Thymus (tissue), 11 donors: Measurements from ENCODE around the gene PKD1. TPM values are rescaled to one million over a fixed set of nuclear protein-coding genes. Genes with fewer than 3 reads are reported as not detected.
"Not testable (repeated sequence)": the region's sequence is repeated elsewhere in the genome, so short reads cannot be mapped to it uniquely, and the experiment has no call there.

ENCODE experiments used
- DNase-seq, 9 donors: peaks; one replicate each; pipeline ENCODE4 v3.0.0-alpha.2; 2013; ENCODE audit warnings: low spot score in 9 of 9, low read depth in 6 of 9, missing footprints in 1 of 9
- H3K27ac ChIP-seq, 2 donors: one replicate each; pipeline ENCODE4 v1.5.1; 2013; ENCODE audit warnings: control low read depth in 1 of 2, low read depth in 1 of 2, low read length in 1 of 2, mild to moderate bottlenecking in 1 of 2, moderate library complexity in 1 of 2
- H3K27me3 ChIP-seq, 2 donors: one replicate each; pipeline ENCODE4 v1.5.1; 2013; ENCODE audit warnings: low read length in 1 of 2; ENCODE audit not compliant: control insufficient read depth in 2 of 2, insufficient read depth in 1 of 2
- H3K36me3 ChIP-seq, 2 donors: one replicate each; pipeline ENCODE4 v1.5.1; 2013; ENCODE audit warnings: low read length in 1 of 2, mild to moderate bottlenecking in 1 of 2, moderate library complexity in 1 of 2; ENCODE audit not compliant: control insufficient read depth in 2 of 2, insufficient read depth in 2 of 2
- H3K4me1 ChIP-seq, 2 donors: one replicate each; pipeline ENCODE4 v1.5.1; 2013; ENCODE audit warnings: low read length in 2 of 2; ENCODE audit not compliant: control insufficient read depth in 2 of 2, insufficient read depth in 2 of 2
- H3K4me3 ChIP-seq, 2 donors: one replicate each; pipeline ENCODE4 v1.5.1; 2013; ENCODE audit warnings: low read length in 2 of 2, control low read depth in 1 of 2, mild to moderate bottlenecking in 1 of 2
- H3K9me3 ChIP-seq, 2 donors: one replicate each; pipeline ENCODE4 v1.5.1; 2013; ENCODE audit warnings: low read length in 1 of 2, mild to moderate bottlenecking in 1 of 2; ENCODE audit not compliant: control insufficient read depth in 2 of 2, insufficient read depth in 1 of 2
- WGBS: extraction: QIAGEN DNeasy Blood & Tissue Kit; methylation state at CpG from one replicate; pipeline ENCODE4 v1.1.7; 2013; 5-methylcytosine and 5-hydroxymethylcytosine counted together
- polyA plus RNA-seq: library from polyadenylated mRNA; stranded (reverse); fragments of 200-250 nt; gene quantifications from one replicate; pipeline ENCODE4 v1.2.3, GENCODE V29; 2013
- total RNA-seq: library from RNA; stranded (reverse); fragments of 120-200 nt; gene quantifications from one replicate; pipeline ENCODE4 v1.2.4, GENCODE V29; 2013
- donor health status: healthy.

Gene PKD1
- total and polyA plus RNA-seq, 2 donors, result 13.4 to 35.3 TPM

- peaks cover 40 to 58% of the 10 kb centered on the region in 2 donors for H3K36me3 ChIP-seq
- WGBS, result 100% methylated on average over 14 of the region's 14 CpGs
- not testable (repeated sequence) for H3K27ac ChIP-seq, H3K27me3 ChIP-seq, H3K9me3 ChIP-seq, H3K4me3 ChIP-seq, H3K4me1 ChIP-seq, DNase-seq
Measured at GRCh38 chr16:2097689-2098088, 38.0 kb downstream of the PKD1 start.

- Histone ChIP-seq H3K4me1 (no peaks in the 10 kb centered on the region), H3K36me3 (peaks cover 42 to 58% of the 10 kb centered on the region in 2 donors), H3K4me3 (no peak overlapping the region), H3K27ac (no peak overlapping the region), H3K27me3 (no peaks in the 10 kb centered on the region), H3K9me3 (no peaks in the 10 kb centered on the region)
- DNase-seq, result no peak
- WGBS, result 96% methylated on average over 25 of the region's 25 CpGs
Measured at GRCh38 chr16:2096853-2097595, 38.7 kb downstream of the PKD1 start.

GRCh38 chr16:2095918-2096582, 39.6 kb downstream of the PKD1 start:
- DNase-seq, result no peak
- H3K4me3 ChIP-seq, result no peak overlapping the region
- no peaks in the 10 kb centered on the region for H3K27me3 ChIP-seq
- WGBS, result 97% methylated on average over 23 of the region's 23 CpGs
- H3K36me3 ChIP-seq, result peaks cover 44 to 65% of the 10 kb centered on the region in 2 donors
- no peak overlapping the region for H3K27ac ChIP-seq
- no peaks in the 10 kb centered on the region for H3K9me3 ChIP-seq
- peaks cover 0 to 5% of the 10 kb centered on the region in 2 donors for H3K4me1 ChIP-seq

- no peak overlapping the region for H3K4me3 ChIP-seq
- H3K27ac ChIP-seq, result no peak overlapping the region
- H3K4me1 ChIP-seq, result peaks cover 0 to 5% of the 10 kb centered on the region in 2 donors
- no peaks in the 10 kb centered on the region for H3K9me3 ChIP-seq
- peaks cover 47 to 70% of the 10 kb centered on the region in 2 donors for H3K36me3 ChIP-seq
- WGBS, result 98% methylated on average over 26 of the region's 26 CpGs
- no peaks in the 10 kb centered on the region for H3K27me3 ChIP-seq
- DNase-seq, result no peak
Measured at GRCh38 chr16:2095315-2095853, 40.3 kb downstream of the PKD1 start.

- peaks cover 57 to 71% of the 10 kb centered on the region in 2 donors for H3K36me3 ChIP-seq
- no peak overlapping the region for H3K4me3 ChIP-seq
- no peak for DNase-seq
- peaks cover 0 to 5% of the 10 kb centered on the region in 2 donors for H3K4me1 ChIP-seq
- H3K27ac ChIP-seq, result no peak overlapping the region
- WGBS, result 98% methylated on average over 15 of the region's 15 CpGs
- no peaks in the 10 kb centered on the region for H3K9me3 ChIP-seq
- H3K27me3 ChIP-seq, result no peaks in the 10 kb centered on the region
Measured at GRCh38 chr16:2093793-2094192, 41.9 kb downstream of the PKD1 start.

- H3K27me3 ChIP-seq, result no peaks in the 10 kb centered on the region
- no peak overlapping the region for H3K4me3 ChIP-seq
- 98% methylated on average over 13 of the region's 13 CpGs for WGBS
- no peaks in the 10 kb centered on the region for H3K9me3 ChIP-seq
- no peak overlapping the region for H3K27ac ChIP-seq
- no peak for DNase-seq
- H3K4me1 ChIP-seq, result peaks cover 0 to 5% of the 10 kb centered on the region in 2 donors
- H3K36me3 ChIP-seq, result peaks cover 66 to 81% of the 10 kb centered on the region in 2 donors
Measured at GRCh38 chr16:2092866-2093265, 42.8 kb downstream of the PKD1 start.

- peaks cover 0 to 5% of the 10 kb centered on the region in 2 donors for H3K4me1 ChIP-seq
- H3K4me3 ChIP-seq, result no peak overlapping the region
- no peaks in the 10 kb centered on the region for H3K27me3 ChIP-seq
- 97% methylated on average over 16 of the region's 16 CpGs for WGBS
- no peaks in the 10 kb centered on the region for H3K9me3 ChIP-seq
- DNase-seq, result no peak
- peaks cover 69 to 82% of the 10 kb centered on the region in 2 donors for H3K36me3 ChIP-seq
- H3K27ac ChIP-seq, result no peak overlapping the region
Measured at GRCh38 chr16:2092256-2092620, 43.5 kb downstream of the PKD1 start.

GRCh38 chr16:2091547-2092255, 44.0 kb downstream of the PKD1 start:
- 97% methylated on average over 49 of the region's 49 CpGs for WGBS
- Histone ChIP-seq H3K27ac (no peak overlapping the region), H3K36me3 (peaks cover 69 to 82% of the 10 kb centered on the region in 2 donors), H3K27me3 (no peaks in the 10 kb centered on the region), H3K9me3 (no peaks in the 10 kb centered on the region), H3K4me1 (peaks cover 0 to 5% of the 10 kb centered on the region in 2 donors), H3K4me3 (no peak overlapping the region)
- no peak for DNase-seq
